HepG2 (cell line): ENCODE measurements around the gene ZNF485. TPM values are rescaled to one million over a fixed set of nuclear protein-coding genes. Genes with fewer than 3 reads are reported as not detected.
A peak's percentile ranks its signal among the peaks of the same experiment; 100 is the strongest.

Experiments
- FLYWCH1 ChIP-seq: sonication (generic); formaldehyde crosslinking; IDR thresholded peaks from 2 replicates; pipeline ENCODE4 v1.8.1; 2023; ENCODE audit warnings: mild to moderate bottlenecking, missing genetic modification reagents
- HOXA5 ChIP-seq: sonication (generic); formaldehyde crosslinking; IDR thresholded peaks from 2 replicates; pipeline ENCODE4 v1.4.0; 2020; ENCODE audit warnings: missing genetic modification reagents
- IKZF4 ChIP-seq: sonication (generic); formaldehyde crosslinking; IDR thresholded peaks from 2 replicates; pipeline ENCODE4 v1.5.1; 2020; ENCODE audit warnings: borderline replicate concordance, mild to moderate bottlenecking, low read depth, missing genetic modification reagents; ENCODE audit errors: not compliant biosample characterization
- MTA1 ChIP-seq: sonication (generic); formaldehyde crosslinking; IDR thresholded peaks from 2 replicates; pipeline ENCODE4 v1.4.0; 2020; ENCODE audit warnings: missing genetic modification reagents, mild to moderate bottlenecking, borderline replicate concordance
- RBFOX2 ChIP-seq: fragments of 200-400 bp; formaldehyde crosslinking; IDR thresholded peaks from 2 replicates; pipeline ENCODE4 v1.6.1; 2017; ENCODE audit warnings: low read depth, mild to moderate bottlenecking, low read length
- RFXAP ChIP-seq: sonication (generic); formaldehyde crosslinking; IDR thresholded peaks from 2 replicates; pipeline ENCODE4 v1.4.0; 2020; ENCODE audit warnings: missing genetic modification reagents, borderline replicate concordance
- STAG1 ChIP-seq: sonication (generic); formaldehyde crosslinking; IDR thresholded peaks from 2 replicates; pipeline ENCODE4 v1.4.0; 2020; ENCODE audit warnings: missing genetic modification reagents
- SUZ12 ChIP-seq: fragments of 150-350 bp; IDR thresholded peaks from 2 replicates; pipeline ENCODE4 v1.6.1; 2014; ENCODE audit warnings: low read depth, low read length
- ZNF143 ChIP-seq: sonication (generic); formaldehyde crosslinking; IDR thresholded peaks from 2 replicates; pipeline ENCODE4 v1.4.0; 2020; ENCODE audit warnings: missing genetic modification reagents
- ZNF234 ChIP-seq: sonication (generic); formaldehyde crosslinking; conservative IDR thresholded peaks from 2 replicates; pipeline ENCODE4 v1.5.1; 2020; ENCODE audit warnings: mild to moderate bottlenecking, missing genetic modification reagents
- ZNF274 ChIP-seq: sonication (generic); formaldehyde crosslinking; IDR thresholded peaks from 2 replicates; pipeline ENCODE4 v1.5.1; 2020; ENCODE audit warnings: mild to moderate bottlenecking, missing genetic modification reagents
- ZNF333 ChIP-seq: sonication (generic); formaldehyde crosslinking; IDR thresholded peaks from 2 replicates; pipeline ENCODE4 v1.4.0; 2020; ENCODE audit warnings: mild to moderate bottlenecking, missing genetic modification reagents, borderline replicate concordance
- ZNF34 ChIP-seq: sonication (generic); formaldehyde crosslinking; IDR thresholded peaks from 2 replicates; pipeline ENCODE4 v1.4.0; 2020; ENCODE audit warnings: mild to moderate bottlenecking, missing genetic modification reagents, borderline replicate concordance
- ZNF501 ChIP-seq: sonication (generic); formaldehyde crosslinking; IDR thresholded peaks from 2 replicates; pipeline ENCODE4 v1.5.1; 2020; ENCODE audit warnings: mild to moderate bottlenecking, moderate library complexity, missing genetic modification reagents
- ZSCAN22 ChIP-seq: sonication (generic); formaldehyde crosslinking; IDR thresholded peaks from 2 replicates; pipeline ENCODE4 v1.4.0; 2020; ENCODE audit warnings: mild to moderate bottlenecking, missing genetic modification reagents
- polyA plus RNA-seq, 8 experiments: library from polyadenylated mRNA; depleted of rRNA in 3 of 8; stranded (reverse) in 7 of 8; unstranded in 1 of 8; fragments of >200 nt; fragmentation: Illumina TruSeq in 4 of 8; extraction: Trizol in 4 of 8; gene quantifications; 2 replicates each; pipeline versions ENCODE4 v1.2.1 to v1.2.3, GENCODE V29; 2011 to 2016; ENCODE audit warnings: low read depth in 4 of 8, missing spikeins in 1 of 8, mixed read lengths in 1 of 8; ENCODE audit not compliant: insufficient read depth in 1 of 8
- total RNA-seq, 5 experiments: library from RNA; depleted of rRNA; stranded (reverse); fragments of >200 nt; fragmentation: Illumina TruSeq; extraction: Trizol; gene quantifications; 2 replicates each; pipeline ENCODE4 v1.2.3, GENCODE V29; 2016; ENCODE audit warnings: low read depth in 1 of 5
- TF ChIP-seq, protein P1 (sequence below): sonication (generic); formaldehyde crosslinking; IDR thresholded peaks from 2 replicates; pipeline ENCODE4 v1.5.0; 2020; ENCODE audit warnings: mild to moderate bottlenecking, missing genetic modification reagents
- TF ChIP-seq, protein P2 (sequence below): sonication (generic); formaldehyde crosslinking; IDR thresholded peaks from 2 replicates; pipeline ENCODE4 v1.8.0; 2022; ENCODE audit warnings: mild to moderate bottlenecking, missing genetic modification reagents, borderline replicate concordance
- TF ChIP-seq, protein P3 (sequence below): sonication (generic); formaldehyde crosslinking; IDR thresholded peaks from 2 replicates; pipeline ENCODE4 v1.5.0; 2020; ENCODE audit warnings: missing genetic modification reagents
- TF ChIP-seq, protein P4 (sequence below): sonication (generic); formaldehyde crosslinking; IDR thresholded peaks from 2 replicates; pipeline ENCODE4 v1.5.1; 2020; ENCODE audit warnings: missing genetic modification reagents, mild to moderate bottlenecking, borderline replicate concordance
- TF ChIP-seq, protein P5 (sequence below): sonication (generic); formaldehyde crosslinking; IDR thresholded peaks from 2 replicates; pipeline ENCODE4 v1.5.1; 2020; ENCODE audit warnings: missing genetic modification reagents, mild to moderate bottlenecking, borderline replicate concordance

ZNF485 gene
- total and polyA plus RNA-seq, 2 of the 13 experiments (the other 11 are each of a cell fraction or from before 2014, with no cell fraction given): 1.4 to 3.3 TPM

DNA sequence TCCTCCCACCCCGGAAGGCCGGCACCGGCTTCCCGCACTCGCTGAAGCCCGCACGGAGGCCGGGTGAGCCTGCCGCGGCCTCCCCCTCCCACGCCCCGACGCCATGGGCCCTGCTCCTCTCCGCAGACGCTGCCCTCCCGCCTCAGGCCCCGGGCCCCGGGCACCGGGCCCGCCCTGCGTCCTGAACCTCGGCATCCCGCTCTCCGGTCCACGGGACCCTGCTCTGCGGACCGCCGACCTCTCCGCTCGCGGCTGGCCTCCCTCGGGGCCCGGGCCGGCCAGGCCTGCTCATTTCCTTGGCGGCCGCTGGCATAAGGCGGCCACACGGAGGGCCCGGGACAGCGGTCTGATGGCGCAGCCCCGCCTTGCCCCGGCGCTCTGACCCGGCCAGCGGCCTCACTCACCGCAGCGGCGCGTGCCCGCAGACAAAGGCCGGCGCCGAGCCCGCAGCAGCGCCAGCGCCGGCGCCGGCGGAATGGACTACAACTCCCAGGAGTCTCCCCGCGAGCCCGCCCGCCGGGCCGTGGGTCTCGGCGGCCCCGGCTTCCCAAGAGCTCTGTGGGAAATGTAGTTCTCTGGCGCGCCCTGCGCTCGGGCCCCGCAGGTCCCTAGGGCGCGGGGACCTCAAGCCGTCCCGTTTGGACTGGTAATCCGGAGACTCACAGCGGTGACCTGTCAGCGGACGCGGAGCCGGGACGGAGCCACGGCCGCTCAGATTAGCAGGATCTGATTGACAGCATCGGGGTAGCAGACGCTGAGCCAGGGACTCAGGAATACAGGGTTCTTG is 42.4 kb downstream of the ZNF485 start, which contains the start of gene ZNF32 (continued):
- TF ChIP-seq, protein P1, sequence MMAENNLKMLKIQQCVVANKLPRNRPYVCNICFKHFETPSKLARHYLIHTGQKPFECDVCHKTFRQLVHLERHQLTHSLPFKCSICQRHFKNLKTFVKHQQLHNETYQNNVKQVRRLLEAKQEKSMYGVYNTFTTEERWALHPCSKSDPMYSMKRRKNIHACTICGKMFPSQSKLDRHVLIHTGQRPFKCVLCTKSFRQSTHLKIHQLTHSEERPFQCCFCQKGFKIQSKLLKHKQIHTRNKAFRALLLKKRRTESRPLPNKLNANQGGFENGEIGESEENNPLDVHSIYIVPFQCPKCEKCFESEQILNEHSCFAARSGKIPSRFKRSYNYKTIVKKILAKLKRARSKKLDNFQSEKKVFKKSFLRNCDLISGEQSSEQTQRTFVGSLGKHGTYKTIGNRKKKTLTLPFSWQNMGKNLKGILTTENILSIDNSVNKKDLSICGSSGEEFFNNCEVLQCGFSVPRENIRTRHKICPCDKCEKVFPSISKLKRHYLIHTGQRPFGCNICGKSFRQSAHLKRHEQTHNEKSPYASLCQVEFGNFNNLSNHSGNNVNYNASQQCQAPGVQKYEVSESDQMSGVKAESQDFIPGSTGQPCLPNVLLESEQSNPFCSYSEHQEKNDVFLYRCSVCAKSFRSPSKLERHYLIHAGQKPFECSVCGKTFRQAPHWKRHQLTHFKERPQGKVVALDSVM (CRISPR knock-in tag): peak; percentile 72
- TF ChIP-seq MTA1 (CRISPR knock-in tag) (0 out of 2 replicates have a peak, but pooled peaks have one; percentile 34), ZNF274 (no peak), HOXA5 (CRISPR knock-in tag) (0 out of 2 replicates have a peak, but pooled peaks have one; percentile 21), FLYWCH1 (CRISPR knock-in tag) (no peak), SUZ12 (peak; percentile 88), ZNF234 (CRISPR knock-in tag) (peak; percentile 64; the same call in 1 of the 2 replicates), RBFOX2 (peak; percentile 79), ZNF143 (peak; percentile 97), ZNF333 (no peak), RFXAP (CRISPR knock-in tag) (no peak), IKZF4 (no peak), ZNF501 (CRISPR knock-in tag) (0 out of 2 replicates have a peak, but pooled peaks have one; percentile 45), STAG1 (CRISPR knock-in tag) (no peak), ZNF34 (CRISPR knock-in tag) (no peak), ZSCAN22 (no peak)
- TF ChIP-seq, protein P2, sequence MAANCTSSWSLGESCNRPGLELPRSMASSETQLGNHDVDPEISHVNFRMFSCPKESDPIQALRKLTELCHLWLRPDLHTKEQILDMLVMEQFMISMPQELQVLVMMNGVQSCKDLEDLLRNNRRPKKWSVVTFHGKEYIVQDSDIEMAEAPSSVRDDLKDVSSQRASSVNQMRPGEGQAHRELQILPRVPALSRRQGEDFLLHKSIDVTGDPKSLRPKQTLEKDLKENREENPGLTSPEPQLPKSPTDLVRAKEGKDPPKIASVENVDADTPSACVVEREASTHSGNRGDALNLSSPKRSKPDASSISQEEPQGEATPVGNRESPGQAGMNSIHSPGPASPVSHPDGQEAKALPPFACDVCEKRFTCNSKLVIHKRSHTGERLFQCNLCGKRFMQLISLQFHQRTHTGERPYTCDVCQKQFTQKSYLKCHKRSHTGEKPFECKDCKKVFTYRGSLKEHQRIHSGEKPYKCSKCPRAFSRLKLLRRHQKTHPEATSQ: no peak
- TF ChIP-seq, protein P3, sequence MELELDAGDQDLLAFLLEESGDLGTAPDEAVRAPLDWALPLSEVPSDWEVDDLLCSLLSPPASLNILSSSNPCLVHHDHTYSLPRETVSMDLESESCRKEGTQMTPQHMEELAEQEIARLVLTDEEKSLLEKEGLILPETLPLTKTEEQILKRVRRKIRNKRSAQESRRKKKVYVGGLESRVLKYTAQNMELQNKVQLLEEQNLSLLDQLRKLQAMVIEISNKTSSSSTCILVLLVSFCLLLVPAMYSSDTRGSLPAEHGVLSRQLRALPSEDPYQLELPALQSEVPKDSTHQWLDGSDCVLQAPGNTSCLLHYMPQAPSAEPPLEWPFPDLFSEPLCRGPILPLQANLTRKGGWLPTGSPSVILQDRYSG (CRISPR knock-in tag): 0 out of 2 replicates have a peak, but pooled peaks have one; percentile 32
- TF ChIP-seq, protein P4, sequence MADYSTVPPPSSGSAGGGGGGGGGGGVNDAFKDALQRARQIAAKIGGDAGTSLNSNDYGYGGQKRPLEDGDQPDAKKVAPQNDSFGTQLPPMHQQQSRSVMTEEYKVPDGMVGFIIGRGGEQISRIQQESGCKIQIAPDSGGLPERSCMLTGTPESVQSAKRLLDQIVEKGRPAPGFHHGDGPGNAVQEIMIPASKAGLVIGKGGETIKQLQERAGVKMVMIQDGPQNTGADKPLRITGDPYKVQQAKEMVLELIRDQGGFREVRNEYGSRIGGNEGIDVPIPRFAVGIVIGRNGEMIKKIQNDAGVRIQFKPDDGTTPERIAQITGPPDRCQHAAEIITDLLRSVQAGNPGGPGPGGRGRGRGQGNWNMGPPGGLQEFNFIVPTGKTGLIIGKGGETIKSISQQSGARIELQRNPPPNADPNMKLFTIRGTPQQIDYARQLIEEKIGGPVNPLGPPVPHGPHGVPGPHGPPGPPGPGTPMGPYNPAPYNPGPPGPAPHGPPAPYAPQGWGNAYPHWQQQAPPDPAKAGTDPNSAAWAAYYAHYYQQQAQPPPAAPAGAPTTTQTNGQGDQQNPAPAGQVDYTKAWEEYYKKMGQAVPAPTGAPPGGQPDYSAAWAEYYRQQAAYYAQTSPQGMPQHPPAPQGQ (CRISPR knock-in tag): no peak
- TF ChIP-seq, protein P5, sequence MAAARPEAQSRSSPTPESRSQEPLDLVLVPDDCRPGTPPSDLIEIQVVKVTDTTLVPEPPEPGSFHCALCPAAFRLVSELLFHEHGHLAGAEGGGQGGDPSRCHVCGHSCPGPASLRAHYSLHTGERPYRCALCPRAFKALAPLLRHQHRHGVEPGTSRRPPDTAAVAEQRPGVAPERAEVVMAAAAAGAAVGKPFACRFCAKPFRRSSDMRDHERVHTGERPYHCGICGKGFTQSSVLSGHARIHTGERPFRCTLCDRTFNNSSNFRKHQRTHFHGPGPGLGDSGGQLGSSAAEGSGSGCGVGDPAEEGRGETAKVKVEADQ (CRISPR knock-in tag): 0 out of 2 replicates have a peak, but pooled peaks have one; percentile 66
